Measurements from ENCODE around the gene CLEC18A. TPM values are rescaled to one million over a fixed set of nuclear protein-coding genes. Genes with fewer than 3 reads are reported as not detected.

Gene CLEC18A
- total RNA-seq, 1 donor from 2014 or later = 25.2 TPM

DNA sequence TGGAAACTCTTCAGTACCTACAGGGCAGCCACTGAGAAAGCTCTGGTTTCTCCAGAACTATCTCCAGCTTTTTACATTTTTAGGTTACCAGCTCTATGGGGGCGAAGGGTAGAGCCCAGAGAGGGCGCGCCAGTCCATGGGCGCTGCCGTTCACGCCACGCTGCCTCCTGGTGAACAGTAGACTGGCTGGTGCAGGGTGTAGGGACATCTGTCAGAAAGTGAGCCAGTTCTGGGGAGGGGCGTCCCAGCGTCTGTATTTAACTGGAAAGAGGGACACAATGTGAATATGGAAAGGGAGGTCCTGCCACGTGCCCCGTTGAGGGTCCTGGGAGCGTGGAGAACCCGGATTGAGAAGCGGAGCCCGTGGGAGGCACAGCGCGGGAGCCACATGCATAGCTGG lies 16.4 kb upstream of the CLEC18A start:
- H3K4me1 ChIP-seq = peaks cover 14 to 31% of the 10 kb centered on the region in 2 donors
- no peaks in the 10 kb centered on the region for H3K27me3 ChIP-seq
- H3K4me3 ChIP-seq = peak overlapping the region in 1 of 2 donors; percentile 15
- H3K36me3 ChIP-seq = peaks cover 86 to 98% of the 10 kb centered on the region in 2 donors
- intact Hi-C loops (cut with DNase I) = no loop called here
- TF ChIP-seq CTCF (IDR thresholded peaks at IDR 0.05) = no peak
- no peak for DNase-seq (ENCODE audit: low spot score in 2 of 2)
- peak overlapping the region; percentile 96 to 97 for H3K27ac ChIP-seq
- no peaks in the 10 kb centered on the region for H3K9me3 ChIP-seq

DNA sequence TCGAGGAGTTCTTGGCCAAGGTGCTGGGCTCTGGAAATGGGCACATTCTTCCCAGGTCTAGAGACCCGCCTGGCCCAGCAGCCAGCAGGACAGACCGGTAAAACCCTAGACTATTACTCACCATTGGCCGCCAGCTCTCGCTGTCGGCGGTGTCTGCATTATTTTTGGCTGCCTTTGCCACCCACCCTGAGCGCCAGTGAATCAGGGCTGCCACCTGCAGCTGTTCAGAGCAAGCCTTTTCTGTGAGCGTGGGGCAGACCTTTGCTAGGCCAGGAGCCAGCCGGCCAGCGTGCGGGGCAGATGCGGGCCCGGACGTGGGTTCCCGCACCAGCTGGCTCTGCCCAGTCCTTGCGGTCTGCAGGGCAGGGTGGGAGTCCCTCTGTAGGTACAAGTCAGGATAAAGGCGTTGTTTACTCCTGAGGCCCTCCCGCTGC lies 15.8 kb upstream of the CLEC18A start:
- peaks cover 14 to 27% of the 10 kb centered on the region in 2 donors for H3K4me1 ChIP-seq
- peak overlapping the region; percentile 96 to 97 for H3K27ac ChIP-seq
- peaks cover 88 to 100% of the 10 kb centered on the region in 2 donors for H3K36me3 ChIP-seq
- H3K27me3 ChIP-seq = no peaks in the 10 kb centered on the region
- intact Hi-C loops (cut with DNase I) = no loop called here
- H3K9me3 ChIP-seq = no peaks in the 10 kb centered on the region
- DNase-seq (ENCODE audit: low spot score in 2 of 2) = peak; percentile 72 to 87
- H3K4me3 ChIP-seq = peak overlapping the region in 1 of 2 donors; percentile 21
- peak; percentile 6 to 42 (median 13) for TF ChIP-seq CTCF (IDR thresholded peaks at IDR 0.05)

- Histone ChIP-seq H3K27me3 (no peaks in the 10 kb centered on the region), H3K9me3 (no peaks in the 10 kb centered on the region), H3K27ac (peak overlapping the region; percentile 96 to 97), H3K4me3 (peak overlapping the region in 1 of 2 donors; percentile 21), H3K36me3 (peaks cover 88 to 100% of the 10 kb centered on the region in 2 donors), H3K4me1 (peaks cover 14 to 23% of the 10 kb centered on the region in 2 donors)
- peak in 1 of 3 experiments; percentile 3 for TF ChIP-seq CTCF (IDR thresholded peaks at IDR 0.05)
- DNase-seq (ENCODE audit: low spot score in 2 of 2) = no peak
- intact Hi-C loops (cut with DNase I) = no loop called here
Measured at GRCh38 chr16:69935740-69936139, 15.4 kb upstream of the CLEC18A start.

GRCh38 chr16:69936252-69936651 lies 14.9 kb upstream of the CLEC18A start:
- H3K36me3 ChIP-seq = peaks cover 89 to 100% of the 10 kb centered on the region in 2 donors
- no peaks in the 10 kb centered on the region for H3K27me3 ChIP-seq
- H3K4me1 ChIP-seq = peaks cover 14 to 22% of the 10 kb centered on the region in 2 donors
- TF ChIP-seq CTCF (IDR thresholded peaks at IDR 0.05) = no peak
- peak overlapping the region; percentile 96 to 97 for H3K27ac ChIP-seq
- no peak for DNase-seq (ENCODE audit: low spot score in 2 of 2)
- intact Hi-C loops (cut with DNase I) = no loop called here
- no peaks in the 10 kb centered on the region for H3K9me3 ChIP-seq
- H3K4me3 ChIP-seq = peak overlapping the region in 1 of 2 donors; percentile 21

- Histone ChIP-seq H3K36me3 (peaks cover 83 to 97% of the 10 kb centered on the region in 2 donors), H3K4me3 (peak overlapping the region in 1 of 2 donors; percentile 14), H3K27ac (peak overlapping the region; percentile 96 to 97), H3K9me3 (no peaks in the 10 kb centered on the region), H3K27me3 (no peaks in the 10 kb centered on the region), H3K4me1 (peaks cover 14 to 25% of the 10 kb centered on the region in 2 donors)
- DNase-seq (ENCODE audit: low spot score in 2 of 2) = no peak
- intact Hi-C loops (cut with DNase I) = no loop called here
- TF ChIP-seq CTCF (IDR thresholded peaks at IDR 0.05) = no peak
Measured at GRCh38 chr16:69936751-69937211, 14.4 kb upstream of the CLEC18A start.
